ENCODE measurements around the gene GMPR. TPM values are rescaled to one million over a fixed set of nuclear protein-coding genes. Genes with fewer than 3 reads are reported as not detected.

GMPR gene
- total and polyA plus RNA-seq, 2 donors (not counting 3 experiments of a cell fraction or from before 2014, with no cell fraction given), result 36.3 to 64.0 TPM

- ChIA-PET CTCF (interaction anchor here (1.2 to 12.3 kb wide), 7 partner anchors 11 to 513 kb away, joined by 5 to 90 read pairs (median 10); partner anchors contain the start of gene GMPR), POLR2A (interaction anchor here (1.0 kb wide), 1 partner anchor 76 kb away, joined by 3 read pairs; the partner anchor contains the start of gene MYLIP)
- Histone ChIP-seq H3K79me2 (ENCODE audit: control insufficient read depth, insufficient read depth, low read length) (no peaks in the 10 kb centered on the region), H4K20me1 (replicated peaks; ENCODE audit: control insufficient read depth, extremely low read depth, insufficient read depth, low read length) (no peaks in the 10 kb centered on the region), H3K4me2 (ENCODE audit: insufficient read depth, low read length) (no peak overlapping the region), H2AFZ (ENCODE audit: low read depth, low read length) (no peak overlapping the region), H3K4me1 (ENCODE audit: control insufficient read depth, extremely low read depth, insufficient read depth, low read length) (peaks cover 14% of the 10 kb centered on the region), H3K27ac (ENCODE audit: insufficient read depth, low read depth, low read length) (no peak overlapping the region), H3K27me3 (ENCODE audit: control insufficient read depth in 2 of 2, insufficient read depth in 2 of 2, low read length in 2 of 2) (no peaks in the 10 kb centered on the region), H3K9ac (replicated peaks; ENCODE audit: extremely low read depth, insufficient read depth, low read length) (no peak overlapping the region), H3K9me3 (replicated peaks; ENCODE audit: control insufficient read depth, insufficient read depth, low read length) (no peaks in the 10 kb centered on the region), H3K4me3 (replicated peaks in 1 of 3; ENCODE audit: insufficient read depth in 1 of 3, low read depth in 1 of 3, low read length in 3 of 3) (no peak overlapping the region), H3K36me3 (ENCODE audit: control insufficient read depth in 2 of 2, extremely low read depth in 1 of 2, insufficient read depth in 2 of 2, low read length in 2 of 2) (no peaks in the 10 kb centered on the region), H3K9me1 (replicated peaks; ENCODE audit: control insufficient read depth, extremely low read depth, insufficient read depth, low read length) (no peaks in the 10 kb centered on the region)
- TF ChIP-seq GATA2 (IDR thresholded peaks at IDR 0.05; ENCODE audit: insufficient read depth, insufficient read length, low read depth, low read length) (no peak), FOS (IDR thresholded peaks at IDR 0.05; ENCODE audit: borderline replicate concordance, insufficient read depth, low read length) (no peak), POLR2AphosphoS5 (IDR thresholded peaks at IDR 0.05; ENCODE audit: insufficient read depth, low read depth, low read length) (no peak), POLR2A (IDR thresholded peaks at IDR 0.05; ENCODE audit: low read depth, low read length) (no peak), MYC (IDR thresholded peaks at IDR 0.05; ENCODE audit: low read depth, low read length) (no peak), MAX (IDR thresholded peaks at IDR 0.05; ENCODE audit: insufficient read depth, insufficient read length) (no peak), EZH2 (IDR thresholded peaks at IDR 0.05; ENCODE audit: borderline replicate concordance, low read depth, low read length, severe bottlenecking) (no peak), JUN (IDR thresholded peaks at IDR 0.05; ENCODE audit: borderline replicate concordance, insufficient read depth, insufficient read length, low read depth) (no peak), CTCF (IDR thresholded peaks at IDR 0.05; ENCODE audit: extremely low read depth in 1 of 2, insufficient read depth in 1 of 2, low read depth in 1 of 2, low read length in 2 of 2) (no peak)
- intact Hi-C loops (cut with micrococcal nuclease) (loop anchor here (10.0 kb wide), 1 partner anchor 650 kb away; no protein-coding TSS in a partner anchor), dilution Hi-C loops (cut with MboI; ENCODE audit: extremely low pct_ligation_motif_present, low sequenced_read_pairs) (no loop called here)
- no TSS peak for BruUV-seq (replicated peaks)
- FAIRE-seq, result no peak
- no peak for DNase-seq (ENCODE audit: low read depth, low spot score)
These were observed 33.6 kb upstream of the GMPR start for GRCh38 chr6:16204653-16205376.

Data from endothelial cell of umbilical vein (primary cell).